ENCODE data around the gene ZNF334.

Gene ZNF334

GRCh38 chr20:46545077-46545826 is 31.9 kb upstream of the ZNF334 start:
- no peak for DNase-seq

DNA sequence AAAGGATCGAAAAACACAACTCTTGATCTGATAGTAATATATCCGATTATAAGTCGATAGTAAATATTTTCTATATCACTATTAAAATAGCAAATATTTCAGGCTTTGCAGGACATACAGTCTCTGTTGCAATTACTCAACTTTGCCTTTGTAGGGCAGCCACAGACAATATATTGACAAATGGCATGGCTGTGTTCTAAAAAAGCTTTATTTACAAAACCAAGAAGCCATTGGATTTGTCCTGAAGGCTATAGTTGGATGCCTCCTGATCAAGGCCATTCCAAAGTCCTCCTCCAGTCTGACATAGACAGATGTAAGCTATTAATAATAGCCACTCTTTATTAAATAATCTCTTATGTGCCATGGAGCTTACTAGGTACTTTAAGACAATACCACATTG is 31.2 kb upstream of the ZNF334 start:
- no peak for DNase-seq

GRCh38 chr20:46543959-46544358 is 30.6 kb upstream of the ZNF334 start:
- DNase-seq, result no peak

DNA sequence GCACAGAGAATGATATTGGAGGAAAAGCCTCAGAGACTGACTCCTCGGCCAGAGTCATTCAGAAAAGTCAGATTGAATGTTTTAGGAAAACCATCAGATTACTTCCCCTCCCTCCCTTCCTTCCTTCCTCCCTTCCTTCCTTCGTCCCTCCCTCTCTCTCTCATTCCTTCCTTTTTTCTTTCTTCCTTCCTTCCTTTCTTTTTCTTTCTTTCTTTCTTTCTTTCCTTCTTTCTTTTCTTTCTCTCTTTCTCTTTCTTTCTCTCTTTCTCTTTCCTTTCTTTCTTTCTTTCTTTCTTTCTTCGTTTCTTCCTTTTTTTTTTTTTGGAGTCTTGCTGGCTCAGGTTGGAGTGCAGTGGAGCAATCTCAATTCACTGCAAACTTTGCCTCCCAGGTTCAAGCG is 29.7 kb upstream of the ZNF334 start:
- no peak for DNase-seq

- DNase-seq, result no peak
These were observed 28.0 kb upstream of the ZNF334 start for GRCh38 chr20:46541229-46541935.

GRCh38 chr20:46539113-46539512 is 25.8 kb upstream of the ZNF334 start:
- DNase-seq, result no peak

- DNase-seq, result no peak
These were observed 17.3 kb upstream of the ZNF334 start for GRCh38 chr20:46530640-46531039.

GRCh38 chr20:46523696-46524328 is 10.5 kb upstream of the ZNF334 start:
- DNase-seq, result no peak

DNA sequence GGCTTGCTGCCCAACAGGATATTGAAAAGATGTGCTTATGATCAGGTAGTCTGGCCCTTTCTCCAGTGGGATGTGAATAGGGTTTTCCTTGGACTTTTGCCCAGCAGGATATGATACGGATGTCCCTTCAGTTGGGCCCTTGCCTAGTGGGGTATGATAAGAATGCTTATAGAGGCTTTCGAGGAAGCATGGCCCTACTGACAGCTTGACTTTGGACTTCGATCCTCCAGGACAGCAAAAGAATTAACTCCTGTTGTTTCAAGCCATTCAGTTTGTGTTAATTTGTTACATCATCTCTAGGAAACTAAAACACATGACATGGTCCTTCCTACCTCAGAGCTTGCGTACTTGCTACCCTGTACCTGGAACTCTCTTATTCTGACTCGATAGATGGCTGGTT is 9.7 kb upstream of the ZNF334 start:
- no peak for DNase-seq

DNA sequence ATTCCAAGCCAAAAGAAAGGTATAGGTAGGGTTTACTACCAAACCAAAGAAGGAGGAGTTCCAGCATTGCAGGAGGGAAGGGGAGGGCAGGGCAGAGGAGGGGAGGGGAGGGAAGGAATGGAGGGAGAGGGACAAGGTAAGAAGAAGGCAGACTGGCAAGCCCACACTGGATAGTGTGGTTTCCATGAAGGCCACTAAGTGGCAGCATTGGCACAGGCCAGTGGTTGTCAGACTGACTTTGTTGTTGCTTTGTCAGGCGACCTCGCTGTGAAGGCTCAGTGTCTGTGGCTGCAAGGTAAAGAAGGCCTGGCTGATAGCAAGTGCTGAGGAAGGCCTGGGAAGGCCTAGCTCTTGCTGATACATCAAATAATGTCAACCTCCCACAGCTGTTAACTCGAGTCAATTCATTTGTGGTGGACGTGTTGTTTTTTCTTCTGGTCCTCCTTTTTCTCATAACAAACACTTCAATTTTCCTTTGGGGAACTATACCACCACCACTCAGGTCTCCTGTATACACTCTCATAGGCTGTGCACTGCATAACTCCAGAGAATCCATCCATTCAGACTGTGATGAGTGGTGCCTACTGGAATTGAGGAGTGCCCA is 7.7 kb upstream of the ZNF334 start:
- DNase-seq, result no peak

- no peak for DNase-seq
These were observed 7.2 kb upstream of the ZNF334 start for GRCh38 chr20:46520540-46520939.

GRCh38 chr20:46519471-46520068 is 6.2 kb upstream of the ZNF334 start:
- no peak for DNase-seq

DNA sequence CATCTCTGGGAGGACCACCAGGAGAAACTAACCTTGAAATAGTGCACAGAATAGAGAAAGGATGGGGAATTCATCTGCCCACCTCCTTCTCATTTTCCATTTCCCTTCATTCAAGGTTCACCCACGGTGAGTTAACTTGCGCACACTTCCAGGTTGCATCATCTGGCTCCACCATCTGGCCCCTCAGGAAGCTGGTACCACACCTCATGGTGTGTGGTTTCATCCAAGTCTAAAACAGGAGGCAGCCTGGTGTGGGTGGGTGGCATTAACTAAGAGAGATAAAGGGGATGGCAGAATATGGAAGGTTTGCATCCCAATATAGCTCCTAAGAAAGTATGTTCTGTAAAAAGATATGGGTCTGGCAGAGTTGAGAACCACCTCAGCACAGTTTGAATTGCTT is 3.8 kb downstream of the ZNF334 start:
- DNase-seq, result no peak

DNA sequence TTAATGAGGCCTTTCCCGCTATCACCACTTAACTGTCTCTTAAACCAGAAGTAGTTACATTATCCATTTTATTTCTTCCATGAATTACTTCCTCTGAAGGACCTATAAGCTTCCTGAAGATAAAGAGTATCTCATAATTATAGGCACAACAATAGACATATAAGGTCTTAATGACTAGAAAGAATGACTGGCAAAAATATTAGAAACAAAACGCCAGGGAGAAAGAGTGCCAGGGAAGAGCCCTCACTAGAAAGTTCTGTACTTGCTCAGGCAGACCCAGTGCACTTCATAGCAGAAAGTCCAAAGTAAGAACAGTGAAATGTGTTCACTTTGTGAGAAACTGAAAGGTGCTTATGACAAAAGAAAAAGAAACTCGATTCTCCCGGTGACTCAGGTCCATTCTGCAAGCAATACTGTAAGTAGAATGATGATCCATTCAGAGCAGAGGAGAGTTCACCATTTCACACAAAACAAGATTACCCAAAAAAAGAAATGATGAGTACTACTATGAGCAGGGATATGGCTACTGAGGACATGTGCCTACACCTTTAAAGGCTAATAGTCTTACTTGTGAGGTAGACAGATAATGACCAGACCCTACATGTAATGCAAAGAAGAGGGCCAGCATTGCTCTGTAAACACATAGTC is 5.5 kb downstream of the ZNF334 start:
- no peak for DNase-seq

GRCh38 chr20:46505506-46505905 is 7.9 kb downstream of the ZNF334 start:
- no peak for DNase-seq

GRCh38 chr20:46501961-46502360 is 11.4 kb downstream of the ZNF334 start:
- no peak for DNase-seq

GRCh38 chr20:46501337-46501942 is 11.9 kb downstream of the ZNF334 start:
- no peak for DNase-seq

GRCh38 chr20:46494077-46494476 is 19.3 kb downstream of the ZNF334 start:
- DNase-seq, result no peak

DNA sequence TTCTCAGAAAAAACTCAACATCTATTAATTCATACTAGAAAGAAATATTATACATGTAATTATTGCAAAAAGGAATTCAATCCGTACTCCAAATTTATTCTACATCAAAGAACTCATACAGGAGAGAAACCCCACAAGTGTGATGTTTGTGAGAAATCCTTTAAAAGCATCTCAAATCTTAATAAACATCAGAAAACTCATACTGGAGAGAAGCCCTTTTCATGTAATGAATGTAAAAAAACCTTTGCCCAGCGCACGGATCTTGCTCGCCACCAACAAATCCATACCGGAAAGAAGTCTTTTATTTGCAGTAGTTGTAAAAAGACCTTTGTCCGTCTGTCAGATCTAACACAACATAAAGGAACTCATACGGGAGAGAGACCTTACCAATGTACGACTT is 22.0 kb downstream of the ZNF334 start:
- no peak for DNase-seq

GRCh38 chr20:46488451-46488850 is 24.9 kb downstream of the ZNF334 start:
- no peak for DNase-seq

- no peak for DNase-seq
These were observed 25.7 kb downstream of the ZNF334 start for GRCh38 chr20:46487628-46488027.

DNA sequence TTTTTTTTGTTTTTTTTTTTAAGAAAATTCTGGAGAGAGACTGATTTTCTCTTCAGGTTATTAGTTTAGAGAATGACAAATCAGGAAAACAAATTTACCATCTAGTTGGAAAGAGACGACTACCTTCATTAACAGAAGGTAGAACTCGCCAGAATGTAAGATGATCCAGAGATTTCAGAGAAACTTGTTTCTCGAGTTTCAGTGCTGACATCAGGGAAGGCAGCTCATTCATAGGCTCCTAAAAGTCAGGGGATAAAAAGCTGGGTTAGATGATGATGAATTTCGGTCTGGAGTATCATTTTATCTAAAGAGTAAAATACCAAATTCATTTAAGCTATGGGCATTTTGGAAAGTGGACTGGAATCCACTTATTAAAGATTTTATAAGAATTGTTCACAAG is 27.9 kb downstream of the ZNF334 start:
- DNase-seq, result no peak
